Fibroblast of mammary gland (primary cell): ENCODE measurements around the gene SPOCK3.
"Not testable (repeated sequence)": the region's sequence is repeated elsewhere in the genome, so short reads cannot be mapped to it uniquely, and the experiment has no call there.

Source experiments
- DNase-seq: peaks from one replicate; pipeline ENCODE4 v3.0.0-alpha.2; 2010; ENCODE audit warnings: low read depth
- H3K4me3 ChIP-seq: 2 replicates; pipeline ENCODE4 v1.5.1; 2011; ENCODE audit warnings: low read depth, mild to moderate bottlenecking, low read length, moderate library complexity; ENCODE audit not compliant: control insufficient read depth
- CTCF ChIP-seq: conservative IDR thresholded peaks from 2 replicates; pipeline ENCODE4 v1.5.1; 2011; ENCODE audit warnings: low read depth, low read length, inconsistent platforms; ENCODE audit not compliant: control insufficient read depth, insufficient read depth

SPOCK3 gene

GRCh38 chr4:166735553-166735952 is 498.7 kb downstream of the SPOCK3 start:
- DNase-seq = no peak
- no peak overlapping the region for H3K4me3 ChIP-seq
- TF ChIP-seq CTCF = no peak

GRCh38 chr4:166734797-166735196 is 499.5 kb downstream of the SPOCK3 start:
- no peak for DNase-seq
- TF ChIP-seq CTCF = no peak
- no peak overlapping the region for H3K4me3 ChIP-seq

- no peak for TF ChIP-seq CTCF
- DNase-seq = no peak
- no peak overlapping the region for H3K4me3 ChIP-seq
Observed at GRCh38 chr4:166733686-166734085, 500.6 kb downstream of the SPOCK3 start.

GRCh38 chr4:166726832-166727231 is 507.5 kb downstream of the SPOCK3 start:
- no peak overlapping the region for H3K4me3 ChIP-seq
- TF ChIP-seq CTCF = no peak
- DNase-seq = no peak

- TF ChIP-seq CTCF = no peak
Observed at GRCh38 chr4:166724369-166724768, 509.9 kb downstream of the SPOCK3 start.

GRCh38 chr4:166723532-166724140 is 510.7 kb downstream of the SPOCK3 start:
- no peak for DNase-seq
- no peak for TF ChIP-seq CTCF
- no peak overlapping the region for H3K4me3 ChIP-seq

More at GRCh38 chr4:166724369-166724768, 509.9 kb downstream of the SPOCK3 start:
- no peak overlapping the region for H3K4me3 ChIP-seq
- no peak for DNase-seq

GRCh38 chr4:166715748-166716713 is 518.3 kb downstream of the SPOCK3 start:
- not testable (repeated sequence) for DNase-seq, H3K4me3 ChIP-seq
